ENCODE data around the gene SLC26A11.
"Not testable (repeated sequence)": the region's sequence is repeated elsewhere in the genome, so short reads cannot be mapped to it uniquely, and the experiment has no call there.

The SLC26A11 gene

DNA sequence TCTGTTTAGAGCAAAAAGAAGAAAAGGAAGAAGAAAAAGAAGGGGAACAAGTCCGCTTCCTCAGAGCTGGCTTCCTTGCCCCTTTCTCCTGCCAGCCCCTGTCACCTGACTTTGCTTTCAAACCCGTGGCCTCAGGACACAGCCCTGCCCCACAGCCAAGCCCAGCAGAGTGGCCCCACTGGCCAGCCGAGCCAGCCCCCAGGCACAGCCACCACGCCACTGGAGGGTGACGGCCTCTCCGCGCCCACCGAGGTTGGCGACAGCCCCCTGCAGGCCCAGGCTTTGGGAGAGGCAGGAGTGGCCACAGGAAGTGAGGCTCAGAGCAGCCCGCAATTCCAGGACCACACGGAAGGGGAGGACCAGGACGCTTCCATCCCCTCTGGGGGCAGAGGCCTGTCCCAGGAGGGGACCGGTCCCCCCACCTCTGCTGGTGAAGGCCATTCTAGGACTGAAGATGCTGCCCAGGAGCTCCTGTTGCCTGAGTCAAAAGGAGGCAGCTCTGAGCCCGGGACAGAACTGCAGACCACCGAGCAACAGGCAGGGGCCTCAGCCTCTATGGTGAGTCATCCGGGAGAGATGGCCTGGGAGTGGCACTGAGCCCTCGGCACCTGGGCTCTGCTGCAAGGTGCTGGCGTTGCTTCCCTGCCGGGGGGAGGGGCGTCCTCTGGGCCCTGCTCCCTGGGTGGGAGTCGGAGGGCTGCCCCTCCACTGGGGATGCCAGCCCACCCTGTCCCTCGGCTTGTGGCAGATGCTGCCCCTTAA is 67.8 kb downstream of the SLC26A11 start:
- DNase-seq = no peak

DNA sequence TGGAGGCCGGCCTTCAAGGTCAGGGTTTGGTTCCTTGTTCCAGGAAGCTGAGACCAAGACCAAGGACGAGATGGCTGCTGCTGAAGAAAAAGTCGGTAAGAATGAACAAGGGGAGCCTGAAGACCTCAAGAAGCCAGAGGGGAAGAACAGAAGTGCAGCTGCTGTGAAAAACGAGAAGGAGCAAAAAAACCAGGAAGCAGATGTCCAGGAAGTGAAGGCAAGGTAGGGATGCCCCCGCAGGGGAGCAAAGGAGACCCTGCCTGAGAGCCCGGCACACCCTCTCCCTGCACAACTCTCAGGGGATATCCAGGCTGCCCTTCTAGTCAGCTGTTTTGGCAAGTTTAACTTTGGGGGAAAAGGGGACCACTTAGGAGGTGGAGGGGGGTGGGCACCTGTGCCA is 69.4 kb downstream of the SLC26A11 start:
- DNase-seq = peak; percentile 14

DNA sequence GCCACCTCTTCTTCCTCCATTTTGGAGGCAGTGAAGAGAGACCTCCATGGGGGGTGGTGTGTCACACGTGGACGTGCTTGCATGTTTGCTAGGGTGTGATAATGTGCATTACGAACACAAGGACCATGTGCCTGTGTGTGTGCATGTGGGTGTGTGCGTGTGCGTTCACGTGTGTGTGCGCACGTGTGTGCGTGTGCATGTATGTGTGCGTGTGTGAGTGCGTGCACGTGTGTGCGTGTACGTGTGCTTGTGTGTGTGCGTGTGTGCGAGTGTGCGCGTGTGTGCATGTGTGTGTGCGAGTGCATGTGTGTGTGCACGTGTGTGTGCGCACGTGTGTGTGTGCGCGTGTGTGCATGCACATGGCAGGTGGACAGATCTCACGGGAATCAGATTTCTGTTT is 69.9 kb downstream of the SLC26A11 start:
- no peak for DNase-seq

DNA sequence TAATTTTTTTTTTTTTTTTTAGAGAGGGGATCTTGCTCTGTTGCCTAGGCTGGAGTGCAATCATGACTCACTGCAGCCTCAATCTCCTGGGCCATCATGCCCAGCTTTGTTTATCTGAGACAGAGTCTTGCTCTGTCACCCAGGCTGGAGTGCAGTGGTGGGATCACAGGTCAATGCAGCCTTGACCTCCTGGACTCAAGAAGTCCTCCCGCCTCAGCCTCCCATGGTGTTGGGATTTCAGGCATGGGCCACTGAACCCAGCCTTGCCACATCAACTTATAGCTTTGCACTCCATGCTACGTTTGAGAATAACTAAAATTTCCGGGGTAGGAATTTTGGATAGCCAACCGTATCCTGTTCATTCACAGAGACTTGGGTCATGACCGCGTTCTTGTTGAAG is 71.0 kb downstream of the SLC26A11 start:
- no peak for DNase-seq

DNA sequence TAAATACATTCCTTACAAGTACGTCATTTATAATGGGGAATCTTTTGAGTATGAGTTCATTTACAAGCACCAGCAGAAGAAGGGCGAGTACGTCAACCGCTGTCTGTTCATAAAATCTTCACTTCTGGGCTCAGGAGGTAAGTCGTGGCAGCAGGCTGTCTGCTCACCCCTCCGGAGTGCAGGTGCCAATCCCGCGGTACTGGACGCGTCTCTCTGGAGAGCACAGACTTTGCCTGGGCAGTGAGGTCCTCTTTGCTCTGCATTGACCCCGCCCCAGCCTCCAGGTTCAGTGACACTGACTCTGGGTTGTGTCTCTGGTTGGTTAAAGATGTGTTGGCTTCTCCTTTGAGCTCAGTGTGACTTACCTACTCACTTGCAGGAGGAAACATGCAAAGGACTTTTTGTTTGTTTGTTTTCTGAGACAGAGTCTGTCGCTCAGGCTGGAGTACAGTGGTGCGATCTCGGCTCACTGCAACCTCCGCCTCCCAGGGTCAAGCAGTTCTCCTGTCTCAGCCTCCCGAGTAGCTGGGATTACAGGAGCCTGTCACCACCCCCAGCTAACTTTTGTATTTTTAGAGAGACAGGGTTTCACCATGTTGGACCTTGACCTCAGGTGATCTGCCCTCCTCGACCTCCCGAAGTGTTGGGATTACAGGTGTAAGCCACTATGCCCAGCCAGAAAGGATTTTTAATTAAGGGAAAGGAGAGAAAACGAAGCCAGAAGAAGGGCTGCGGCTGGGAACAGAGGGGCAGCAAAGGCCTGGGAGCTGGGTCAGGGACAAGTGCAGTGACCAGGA is 71.7 kb downstream of the SLC26A11 start:
- DNase-seq = no peak

DNA sequence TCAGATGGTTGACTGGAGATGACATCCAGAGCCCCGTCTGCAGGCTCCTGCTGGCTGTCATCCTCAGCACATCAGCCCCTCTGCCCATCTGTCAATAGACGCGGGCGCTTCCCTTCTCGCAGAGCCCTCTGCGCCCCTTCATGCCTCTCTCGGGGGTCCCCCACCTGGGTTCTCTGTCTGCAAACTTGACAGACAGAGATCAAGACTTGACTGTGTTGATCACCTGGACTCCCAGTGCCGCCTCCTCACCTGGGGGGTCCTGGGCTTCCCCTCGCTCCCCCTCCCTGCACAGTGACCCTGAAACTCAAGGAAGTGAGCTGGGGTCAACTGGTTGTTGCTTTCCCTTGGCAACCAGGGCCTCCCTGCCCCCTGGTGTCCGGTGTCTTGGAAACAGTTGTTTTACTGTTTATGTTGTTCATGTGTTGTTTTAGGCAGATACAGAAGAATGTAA is 72.3 kb downstream of the SLC26A11 start:
- DNase-seq = no peak

DNA sequence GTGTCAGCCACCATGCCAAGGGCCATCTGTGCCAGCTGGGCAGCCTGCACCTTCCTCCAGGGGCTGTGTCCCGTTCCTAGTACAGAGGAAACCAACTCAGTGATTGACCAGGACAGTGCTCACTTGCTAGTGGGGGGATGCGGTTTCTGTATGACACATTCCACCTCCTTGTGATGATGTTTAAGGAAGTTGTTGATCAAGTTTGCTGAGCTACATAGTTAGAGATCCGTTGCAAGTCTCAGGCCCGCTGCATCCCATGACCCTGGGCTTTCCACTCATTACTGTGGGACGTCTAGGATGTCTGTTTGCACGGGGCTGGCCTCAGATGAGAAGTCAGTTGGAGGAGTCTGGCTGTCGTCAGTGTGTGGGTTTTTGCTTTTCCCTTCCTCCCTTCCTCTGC is 74.0 kb downstream of the SLC26A11 start:
- no peak for DNase-seq

DNA sequence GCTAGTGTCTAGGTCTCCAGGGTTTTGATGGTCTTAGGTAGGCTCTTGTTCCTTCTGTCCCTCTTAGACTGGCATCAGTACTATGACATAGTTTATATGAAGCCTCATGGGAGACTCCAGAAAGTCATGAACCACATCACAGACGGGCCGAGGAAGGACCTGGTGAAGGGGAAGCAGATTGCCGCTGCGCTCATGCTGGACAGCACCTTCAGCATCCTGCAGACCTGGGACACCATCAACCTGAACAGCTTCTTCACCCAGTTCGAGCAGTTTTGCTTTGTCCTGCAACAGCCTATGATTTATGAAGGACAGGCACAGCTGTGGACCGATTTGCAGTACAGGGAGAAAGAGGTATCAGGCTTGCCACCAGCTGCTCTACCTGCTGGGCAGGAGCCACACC is 74.4 kb downstream of the SLC26A11 start:
- no peak for DNase-seq

DNA sequence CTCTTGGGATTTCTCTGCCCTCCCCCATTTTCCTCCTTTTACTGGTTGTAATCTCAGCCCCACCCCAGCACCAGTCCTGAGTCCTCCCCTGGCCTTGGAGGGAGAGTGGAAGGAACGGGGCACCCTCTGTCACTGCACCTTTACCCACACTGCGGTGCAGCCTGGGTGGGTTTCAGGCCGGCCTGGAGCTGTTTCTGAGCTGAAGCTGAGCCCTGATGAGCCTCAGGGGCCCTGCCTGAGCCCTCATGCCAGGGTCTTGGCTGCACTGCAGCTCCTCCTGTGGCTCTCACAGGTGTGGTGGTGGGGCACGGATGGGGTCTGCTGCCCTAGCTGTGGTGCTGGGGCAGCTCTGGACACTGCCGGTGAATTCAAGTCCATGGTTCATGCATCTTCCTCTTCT is 74.9 kb downstream of the SLC26A11 start:
- DNase-seq = no peak

DNA sequence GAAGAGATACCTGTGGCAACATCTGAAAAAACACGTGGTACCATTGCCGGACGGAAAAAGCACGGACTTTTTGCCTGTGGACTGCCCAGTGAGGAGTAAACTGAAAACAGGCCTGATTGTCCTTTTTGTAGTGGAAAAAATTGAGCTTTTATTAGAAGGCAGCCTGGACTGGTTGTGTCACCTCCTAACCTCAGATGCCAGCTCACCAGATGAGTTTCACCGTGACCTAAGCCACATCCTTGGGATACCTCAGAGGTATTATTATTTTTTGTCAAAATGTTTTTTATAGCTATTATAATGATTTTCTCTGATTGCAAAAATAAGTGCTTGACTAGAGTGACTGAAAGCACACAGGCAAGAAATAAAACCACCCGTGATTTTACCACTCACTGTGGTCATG is 75.3 kb downstream of the SLC26A11 start:
- no peak for DNase-seq

DNA sequence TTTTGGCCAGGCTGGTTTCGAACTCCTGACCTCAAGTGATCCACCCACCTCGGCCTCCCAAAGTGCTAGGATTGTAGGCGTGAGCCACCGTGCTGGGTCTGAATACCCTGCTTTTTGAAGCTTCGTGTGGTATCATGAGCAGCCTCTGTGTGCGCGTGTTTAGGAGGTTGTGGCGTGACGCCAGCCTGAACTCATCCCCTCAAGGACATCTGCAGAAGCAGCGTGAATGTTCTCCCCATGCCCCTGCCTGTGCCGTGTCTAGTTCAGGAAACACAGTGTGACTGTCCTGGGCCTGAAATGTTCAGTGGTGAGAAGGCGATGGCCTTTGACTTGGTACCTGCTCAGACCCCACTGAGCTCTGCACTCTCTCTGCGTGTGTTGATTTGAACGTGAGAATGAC is 76.0 kb downstream of the SLC26A11 start:
- no peak for DNase-seq

DNA sequence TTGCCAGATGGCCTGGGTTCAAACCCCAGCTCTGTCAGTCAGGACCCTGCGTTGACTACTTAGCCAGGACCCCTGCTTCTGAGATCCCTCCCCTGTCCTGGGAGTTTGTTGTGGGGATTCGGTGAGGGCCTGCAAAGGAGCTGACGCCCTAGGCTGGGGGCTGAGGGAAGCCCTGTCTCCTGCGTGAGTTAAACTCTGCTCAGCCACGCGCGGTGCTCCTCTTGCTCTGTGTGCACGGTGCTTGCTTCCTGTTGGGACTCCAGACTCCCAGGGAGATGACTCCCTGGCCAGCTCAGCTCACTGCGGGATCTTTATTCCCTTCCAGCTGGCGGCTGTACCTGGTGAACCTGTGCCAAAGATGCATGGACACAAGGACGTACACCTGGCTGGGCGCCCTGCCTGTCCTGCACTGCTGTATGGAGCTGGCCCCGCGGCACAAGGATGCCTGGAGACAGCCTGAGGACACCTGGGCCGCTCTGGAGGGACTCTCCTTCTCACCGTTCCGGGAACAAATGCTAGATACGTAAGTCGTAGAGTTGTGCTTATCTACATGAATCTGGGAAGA is 77.9 kb downstream of the SLC26A11 start:
- DNase-seq = no peak

DNA sequence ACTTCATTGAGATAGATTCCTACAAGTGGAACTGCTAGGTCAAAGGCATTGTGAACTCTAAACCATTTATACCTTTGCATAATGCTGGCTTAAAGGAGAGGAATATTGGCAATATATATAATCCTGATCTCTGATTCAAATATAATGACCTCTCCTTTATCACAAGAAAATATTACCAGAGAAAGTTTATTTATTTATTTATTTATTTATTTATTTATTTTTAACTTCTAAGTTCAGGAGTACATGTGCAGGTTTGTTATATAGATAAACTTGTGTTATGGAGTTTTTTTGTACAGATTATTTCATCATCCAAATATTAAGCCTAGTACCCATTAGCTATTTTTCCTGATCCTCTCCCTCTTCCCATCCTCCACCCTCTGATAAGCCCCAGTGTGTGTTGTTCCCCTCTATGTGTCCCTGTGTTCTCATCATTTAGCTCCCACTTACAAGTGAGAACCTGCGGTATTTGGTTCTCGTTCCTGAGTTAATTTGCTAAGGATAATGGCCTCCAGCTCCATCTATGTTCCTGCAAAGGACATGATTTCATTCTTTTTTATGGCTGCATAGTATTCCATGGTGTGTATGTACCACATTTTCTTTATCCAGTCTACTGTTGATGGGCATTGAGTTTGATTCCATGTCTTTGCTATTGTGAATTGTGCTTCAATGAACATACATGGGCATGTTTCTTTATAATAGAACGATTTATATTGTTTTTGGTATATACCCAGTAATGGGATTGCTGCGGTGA is 79.3 kb downstream of the SLC26A11 start:
- DNase-seq = not testable (repeated sequence)

DNA sequence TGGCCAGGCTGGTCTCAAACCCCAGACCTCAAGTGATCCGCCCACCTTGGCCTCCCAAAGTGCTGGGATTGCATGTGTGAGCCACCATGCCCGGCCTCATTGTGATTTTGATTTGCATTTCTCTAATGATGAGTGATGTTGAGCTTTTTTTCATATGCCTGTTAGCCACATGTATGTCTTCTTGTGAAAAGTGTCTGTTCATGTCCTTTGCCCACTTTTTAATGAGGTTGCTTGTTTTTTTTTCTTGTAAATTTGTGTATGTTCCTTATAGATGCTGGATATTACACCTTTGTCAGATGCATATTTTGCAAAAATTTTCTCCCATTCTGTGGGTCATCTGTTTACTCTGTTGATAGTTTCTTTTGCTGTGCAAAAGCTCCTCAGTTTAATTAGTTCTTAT is 80.5 kb downstream of the SLC26A11 start:
- DNase-seq = not testable (repeated sequence)

Data from hematopoietic multipotent progenitor cell treated with erythropoietin and hydrocortisone succinate and interleukin-3 and kit ligand, for 6 days (in vitro differentiated cells).